LHCN-M2 (cell line): ENCODE results near the gene USP9Y. TPM values are rescaled to one million over a fixed set of nuclear protein-coding genes. Genes with fewer than 3 reads are reported as not detected.

Experiments
- total RNA-seq: library from RNA; depleted of rRNA; stranded (reverse); fragments of >200 nt; gene quantifications from 2 replicates; pipeline ENCODE4 v1.2.3, GENCODE V29; 2014; rRNA removed

The USP9Y gene
- total RNA-seq, 1 experiment from 2014 or later, result 14.9 TPM

Other genes with a start within 250 kb of the USP9Y start
- gene DDX3Y, start 203.6 kb downstream of the USP9Y start, total RNA-seq, result 54.4 and 54.9 TPM in 2 replicates